B cell (primary cell): ENCODE data around the gene OST4. TPM values are rescaled to one million over a fixed set of nuclear protein-coding genes. Genes with fewer than 3 reads are reported as not detected.

Experiments used
- ATAC-seq: fragments of 200-7000 bp; cut with Tn5 transposase; one replicate; pipeline ENCODE4 v1.10.0; 2021; ENCODE audit warnings: low read depth, mild to moderate bottlenecking, moderate number of reproducible peaks, moderate library complexity
- CTCF ChIA-PET: fragments of 350-600 bp; sonication (Branson Sonifier 250); formaldehyde crosslinking; loops from one replicate; lab custom pipeline; 2021; ENCODE audit warnings: antibody characterized with exemption, inconsistent platforms; lab: Charles Lee
- POLR2A ChIA-PET: fragments of 350-600 bp; sonication (Branson Sonifier 250); formaldehyde crosslinking; loops from one replicate; lab custom pipeline; 2021; ENCODE audit warnings: antibody characterized with exemption; lab: Charles Lee
- DNase-seq: peaks from one replicate; pipeline ENCODE4 v3.0.0; 2013
- H2AFZ ChIP-seq: 2 replicates; pipeline ENCODE4 v1.6.1; 2012; ENCODE audit warnings: mild to moderate bottlenecking, low read depth, low read length; ENCODE audit not compliant: insufficient read depth, poor library complexity, severe bottlenecking
- H3K27ac ChIP-seq, 2 donors: 1 replicate in 1 of 2; 2 replicates in 1 of 2; pipeline ENCODE4 v1.5.1; 2012 to 2013; ENCODE audit warnings: low read length in 2 of 2, mild to moderate bottlenecking in 2 of 2, moderate library complexity in 1 of 2
- H3K27me3 ChIP-seq, 4 experiments: fragments of 200-600 bp in 1 of 4; sonication (generic) in 1 of 4; replicated peaks in 1 of 4; 1 replicate in 2 of 4; 2 replicates in 2 of 4; pipeline versions ENCODE4 v1.6.1 to v1.7.0; 2013 to 2016; ENCODE audit warnings: low read length in 3 of 4, mild to moderate bottlenecking in 2 of 4, mixed read lengths in 1 of 4, moderate library complexity in 1 of 4; ENCODE audit not compliant: insufficient read depth in 4 of 4, control insufficient read depth in 3 of 4; ENCODE audit errors: control extremely low read depth in 1 of 4
- H3K36me3 ChIP-seq, 2 experiments: replicated peaks in 1 of 2; 1 replicate in 1 of 2; 2 replicates in 1 of 2; pipeline versions ENCODE4 v1.6.1 to v1.7.1; 2013; ENCODE audit warnings: low read length in 1 of 2; ENCODE audit not compliant: insufficient read depth in 2 of 2, control insufficient read depth in 1 of 2; ENCODE audit errors: control extremely low read depth in 1 of 2, extremely low read depth in 1 of 2
- H3K4me1 ChIP-seq, 2 donors: fragments of 200-600 bp in 1 of 2; sonication (generic) in 1 of 2; 1 replicate in 1 of 2; 2 replicates in 1 of 2; pipeline versions ENCODE4 v1.5.1 to v1.6.1; 2013 to 2017; ENCODE audit warnings: low read length in 2 of 2; ENCODE audit not compliant: control insufficient read depth in 2 of 2, insufficient read depth in 2 of 2
- H3K4me2 ChIP-seq: replicated peaks from 2 replicates; pipeline ENCODE3; 2012; ENCODE audit warnings: mild to moderate bottlenecking, low read depth, low read length; ENCODE audit not compliant: poor library complexity, severe bottlenecking
- H3K4me3 ChIP-seq, 5 experiments: fragments of 200-600 bp in 1 of 5; sonication (generic) in 1 of 5; 1 replicate in 3 of 5; 2 replicates in 2 of 5; pipeline versions ENCODE4 v1.5.1 to v1.7.0; 2011 to 2016; ENCODE audit warnings: low read length in 4 of 5, mild to moderate bottlenecking in 4 of 5, low read depth in 2 of 5, control low read depth in 1 of 5, moderate library complexity in 1 of 5; ENCODE audit not compliant: insufficient read depth in 1 of 5; ENCODE audit errors: control extremely low read depth in 1 of 5, extremely low read depth in 1 of 5
- H3K79me2 ChIP-seq: fragments of 200-600 bp; sonication (generic); one replicate; pipeline ENCODE4 v1.6.0; 2016; ENCODE audit warnings: low read length; ENCODE audit not compliant: control insufficient read depth, insufficient read depth
- H3K9ac ChIP-seq: fragments of 200-600 bp; sonication (generic); 2 replicates; pipeline ENCODE4 v1.6.1; 2017; ENCODE audit warnings: mild to moderate bottlenecking, low read length, moderate library complexity
- H3K9me3 ChIP-seq, 3 donors: one replicate each; pipeline versions ENCODE4 v1.6.1 to v1.7.1; 2013; ENCODE audit warnings: low read length in 2 of 3; ENCODE audit not compliant: control insufficient read depth in 2 of 3, insufficient read depth in 1 of 3; ENCODE audit errors: control extremely low read depth in 1 of 3
- H4K20me1 ChIP-seq: 2 replicates; pipeline ENCODE4 v1.6.0; 2012; ENCODE audit warnings: mild to moderate bottlenecking, low read length; ENCODE audit not compliant: insufficient read depth, control insufficient read depth, poor library complexity, severe bottlenecking
- H3K27ac Mint-ChIP-seq: one replicate; pipeline ENCODE4 v1.8.0; 2021; ENCODE audit warnings: mixed read lengths
- H3K27me3 Mint-ChIP-seq: one replicate; pipeline ENCODE4 v1.8.0; 2021; ENCODE audit warnings: mixed read lengths
- H3K4me1 Mint-ChIP-seq: one replicate; pipeline ENCODE4 v1.8.0; 2021; ENCODE audit warnings: mixed read lengths
- H3K4me3 Mint-ChIP-seq: one replicate; pipeline ENCODE4 v1.8.0; 2021; ENCODE audit warnings: mixed read lengths
- H3K9me3 Mint-ChIP-seq: one replicate; pipeline ENCODE4 v1.8.0; 2022; ENCODE audit warnings: mixed read lengths; ENCODE audit not compliant: insufficient read depth
- CTCF ChIP-seq: fragments of 200-600 bp; IDR thresholded peaks from one replicate; pipeline ENCODE4 v1.8.0; 2022; ENCODE audit warnings: antibody characterized with exemption, mild to moderate bottlenecking
- EZH2 ChIP-seq: IDR thresholded peaks from 2 replicates; pipeline ENCODE4 v1.6.1; 2012; ENCODE audit warnings: borderline replicate concordance, low read depth, mild to moderate bottlenecking, moderate library complexity, low read length; ENCODE audit not compliant: insufficient read depth, poor library complexity, severe bottlenecking
- WGBS: methylation state at CpG from one replicate; pipeline ENCODE4 v1.1.5; 2013; ENCODE audit warnings: missing lambda C conversion rate; ENCODE audit not compliant: insufficient coverage; 5-methylcytosine and 5-hydroxymethylcytosine counted together
- intact Hi-C: fragments of 100-400 bp; cut with micrococcal nuclease; formaldehyde crosslinking; loops from one replicate; pipeline ENCODE4 v1.10.0; 2022
- polyA plus RNA-seq: library from polyadenylated mRNA; depleted of rRNA; stranded (reverse); fragments of >200 nt; gene quantifications from 2 replicates; pipeline ENCODE4 v1.2.3, GENCODE V29; 2012
- total RNA-seq, 2 donors: library from RNA; stranded (reverse); fragments of 120-200 nt in 1 of 2; gene quantifications; 1 replicate in 1 of 2; 2 replicates in 1 of 2; pipeline versions ENCODE4 v1.2.3 to v1.2.4, GENCODE V29; 2013 to 2022

The OST4 gene
- total and polyA plus RNA-seq, 2 donors (not counting 1 experiment from before 2014, with no cell fraction given) = 195 to 257 TPM

- Histone ChIP-seq H3K9me3 (no peaks in the 10 kb centered on the region), H3K9ac (no peak overlapping the region), H3K27me3 (no peaks in the 10 kb centered on the region), H4K20me1 (peaks cover 29% of the 10 kb centered on the region), H3K27ac (no peak overlapping the region), H3K79me2 (peaks cover 10% of the 10 kb centered on the region), H3K4me2 (no peak overlapping the region), H3K36me3 (peaks cover 1 to 64% of the 10 kb centered on the region in 2 experiments), H2AFZ (no peak overlapping the region), H3K4me1 (peaks cover 28 to 41% of the 10 kb centered on the region in 2 donors), H3K4me3 (no peak overlapping the region)
- DNase-seq (no peak), ATAC-seq (no peak)
- intact Hi-C loops = no loop called here
- no peaks in the 10 kb centered on the region for H3K27me3 Mint-ChIP-seq
- no peak overlapping the region for H3K4me3 Mint-ChIP-seq
- WGBS = 100% methylated on average over 3 of the region's 6 CpGs
- POLR2A ChIA-PET = interaction anchor here (1.2 kb wide), 1 partner anchor 12 kb away, joined by 3 read pairs; the partner anchor contains the start of gene AGBL5
- TF ChIP-seq CTCF = no peak
- TF ChIP-seq EZH2 = no peak
- peaks cover 34% of the 10 kb centered on the region for H3K4me1 Mint-ChIP-seq
- no peak overlapping the region for H3K27ac Mint-ChIP-seq
- CTCF ChIA-PET = interaction anchor here (1.1 kb wide), 1 partner anchor 10 kb away, joined by 5 read pairs; no protein-coding TSS in a partner anchor
- no peaks in the 10 kb centered on the region for H3K9me3 Mint-ChIP-seq
These were observed 32.0 kb downstream of the OST4 start for GRCh38 chr2:27039426-27039825.

GRCh38 chr2:27038631-27039339 is 32.7 kb downstream of the OST4 start:
- Histone ChIP-seq H4K20me1 (peaks cover 34% of the 10 kb centered on the region), H3K9ac (no peak overlapping the region), H3K4me2 (no peak overlapping the region), H3K79me2 (peaks cover 16% of the 10 kb centered on the region), H3K27me3 (no peaks in the 10 kb centered on the region), H2AFZ (no peak overlapping the region), H3K9me3 (no peaks in the 10 kb centered on the region), H3K36me3 (peaks cover 1 to 64% of the 10 kb centered on the region in 2 experiments), H3K4me3 (no peak overlapping the region), H3K4me1 (peaks cover 34 to 47% of the 10 kb centered on the region in 2 donors), H3K27ac (no peak overlapping the region)
- no peaks in the 10 kb centered on the region for H3K27me3 Mint-ChIP-seq
- no peak for ATAC-seq
- 98% methylated on average over 13 of the region's 17 CpGs for WGBS
- H3K9me3 Mint-ChIP-seq = no peaks in the 10 kb centered on the region
- no peak overlapping the region for H3K4me3 Mint-ChIP-seq
- peak overlapping the region; percentile 56 for H3K27ac Mint-ChIP-seq
- no peak for TF ChIP-seq CTCF
- TF ChIP-seq EZH2 = no peak
- ChIA-PET CTCF (interaction anchor here (1.1 kb wide), 1 partner anchor 10 kb away, joined by 5 read pairs; no protein-coding TSS in a partner anchor), POLR2A (interaction anchor here (1.2 kb wide), 1 partner anchor 13 kb away, joined by 3 read pairs; the partner anchor contains the start of gene AGBL5)
- H3K4me1 Mint-ChIP-seq = peaks cover 39% of the 10 kb centered on the region
- intact Hi-C loops = no loop called here
- no peak for DNase-seq
